Neural cell (in vitro differentiated cells): ENCODE data around the gene SULF2. TPM values are rescaled to one million over a fixed set of nuclear protein-coding genes. Genes with fewer than 3 reads are reported as not detected.

ENCODE experiments used
- H2AFZ ChIP-seq: fragments of 200-600, 300-800 bp; sonication (generic), shearing (Covaris generic); 2 replicates; pipeline ENCODE4 v1.6.0; 2014; ENCODE audit warnings: low read depth, mild to moderate bottlenecking, antibody characterized with exemption, low read length, moderate library complexity
- H3F3A ChIP-seq: fragments of 200-600 bp; shearing (Covaris generic); 2 replicates; pipeline ENCODE4 v1.6.1; 2016; ENCODE audit warnings: mild to moderate bottlenecking, moderate library complexity, mixed read lengths, antibody characterized with exemption, low read length; ENCODE audit not compliant: insufficient read depth, poor library complexity, severe bottlenecking
- H3K27ac ChIP-seq: fragments of 200-600, 300-800 bp; sonication (generic), shearing (Covaris generic); 2 replicates; pipeline ENCODE4 v1.5.1; 2014; ENCODE audit warnings: mild to moderate bottlenecking, low read length, moderate library complexity
- H3K27me3 ChIP-seq: fragments of 300-800, 200-600 bp; sonication (generic), shearing (Covaris generic); 2 replicates; pipeline ENCODE4 v1.6.0; 2014; ENCODE audit warnings: mild to moderate bottlenecking, low read depth, low read length, moderate library complexity; ENCODE audit not compliant: insufficient read depth
- H3K36me3 ChIP-seq: fragments of 300-800, 200-600 bp; sonication (generic), shearing (Covaris generic); 2 replicates; pipeline ENCODE4 v1.5.1; 2014; ENCODE audit warnings: mild to moderate bottlenecking, antibody characterized with exemption, low read length, moderate library complexity; ENCODE audit not compliant: insufficient read depth
- H3K4me2 ChIP-seq: fragments of 300-800, 200-600 bp; sonication (generic), shearing (Covaris generic); 2 replicates; pipeline ENCODE4 v1.6.0; 2014; ENCODE audit warnings: mild to moderate bottlenecking, low read length
- H3K4me3 ChIP-seq: fragments of 300-800, 200-600 bp; sonication (generic), shearing (Covaris generic); 2 replicates; pipeline ENCODE4 v1.5.1; 2014; ENCODE audit warnings: mild to moderate bottlenecking, low read length, moderate library complexity
- H3K79me2 ChIP-seq: fragments of 200-600 bp; shearing (Covaris generic); replicated peaks from 2 replicates; pipeline ENCODE4 v1.6.0; 2014; ENCODE audit warnings: mild to moderate bottlenecking, low read length, moderate library complexity; ENCODE audit not compliant: insufficient read depth
- H3K9ac ChIP-seq: fragments of 300-800, 200-600 bp; sonication (generic), shearing (Covaris generic); 2 replicates; pipeline ENCODE4 v1.6.1; 2016; ENCODE audit warnings: mild to moderate bottlenecking, low read length, mixed read lengths
- H3K9me2 ChIP-seq: fragments of 200-600 bp; shearing (Covaris generic); 2 replicates; pipeline ENCODE4 v1.6.1; 2016; ENCODE audit warnings: mild to moderate bottlenecking, low read length, mixed read lengths; ENCODE audit not compliant: insufficient read depth
- H3K9me3 ChIP-seq: fragments of 200-600, 300-800 bp; sonication (generic), shearing (Covaris generic); 2 replicates; pipeline ENCODE4 v1.6.1; 2016; ENCODE audit warnings: mild to moderate bottlenecking, mixed run types, low read length, moderate library complexity, mixed read lengths
- H4K20me1 ChIP-seq: fragments of 200-600 bp; shearing (Covaris generic); 2 replicates; pipeline ENCODE4 v1.6.1; 2016; ENCODE audit warnings: mild to moderate bottlenecking, mixed run types; ENCODE audit not compliant: insufficient read depth
- EP300 ChIP-seq: fragments of 450-650 bp; conservative IDR thresholded peaks from 2 replicates; pipeline ENCODE4 v1.6.1; 2014; ENCODE audit warnings: antibody characterized with exemption, mild to moderate bottlenecking, moderate library complexity; ENCODE audit not compliant: poor library complexity, severe bottlenecking
- EZH2 ChIP-seq: fragments of 200-600, 300-800 bp; shearing (Covaris generic), sonication (generic); IDR thresholded peaks from 2 replicates; pipeline ENCODE4 v1.6.1; 2014; ENCODE audit warnings: antibody characterized with exemption, low read length, borderline replicate concordance, mild to moderate bottlenecking; ENCODE audit not compliant: insufficient read depth, poor library complexity, severe bottlenecking
- MXI1 ChIP-seq: fragments of 450-650 bp; conservative IDR thresholded peaks from 2 replicates; pipeline ENCODE4 v1.6.1; 2014; ENCODE audit warnings: antibody characterized with exemption, mild to moderate bottlenecking; ENCODE audit not compliant: poor library complexity, severe bottlenecking
- POLR2AphosphoS5 ChIP-seq: IDR thresholded peaks from 2 replicates; pipeline ENCODE4 v1.6.1; 2012
- RAD21 ChIP-seq: fragments of 450-650 bp; conservative IDR thresholded peaks from 2 replicates; pipeline ENCODE4 v1.6.1; 2014; ENCODE audit warnings: antibody characterized with exemption, mild to moderate bottlenecking, moderate library complexity
- SMC3 ChIP-seq: fragments of 450-650 bp; conservative IDR thresholded peaks from 2 replicates; pipeline ENCODE4 v1.6.1; 2014; ENCODE audit warnings: antibody characterized with exemption, mild to moderate bottlenecking, moderate library complexity; ENCODE audit not compliant: poor library complexity
- TAF1 ChIP-seq: IDR thresholded peaks from 2 replicates; pipeline ENCODE4 v1.6.1; 2012; ENCODE audit warnings: low read depth
- polyA plus RNA-seq: library from polyadenylated mRNA; depleted of rRNA; stranded (reverse); fragments of >200 nt; gene quantifications from 2 replicates; pipeline ENCODE4 v1.2.3, GENCODE V29; 2014
- TF ChIP-seq, protein P1 (sequence below): fragments of 450-650 bp; IDR thresholded peaks from 2 replicates; pipeline ENCODE4 v1.5.1; 2014; ENCODE audit warnings: antibody characterized with exemption, mild to moderate bottlenecking, moderate library complexity; ENCODE audit not compliant: poor library complexity, severe bottlenecking
- TF ChIP-seq, protein P2 (sequence below): IDR thresholded peaks from 2 replicates; pipeline ENCODE4 v1.6.1; 2012; ENCODE audit warnings: borderline replicate concordance

SULF2 gene
- polyA plus RNA-seq, 1 donor from 2014 or later = 30.0 TPM

DNA sequence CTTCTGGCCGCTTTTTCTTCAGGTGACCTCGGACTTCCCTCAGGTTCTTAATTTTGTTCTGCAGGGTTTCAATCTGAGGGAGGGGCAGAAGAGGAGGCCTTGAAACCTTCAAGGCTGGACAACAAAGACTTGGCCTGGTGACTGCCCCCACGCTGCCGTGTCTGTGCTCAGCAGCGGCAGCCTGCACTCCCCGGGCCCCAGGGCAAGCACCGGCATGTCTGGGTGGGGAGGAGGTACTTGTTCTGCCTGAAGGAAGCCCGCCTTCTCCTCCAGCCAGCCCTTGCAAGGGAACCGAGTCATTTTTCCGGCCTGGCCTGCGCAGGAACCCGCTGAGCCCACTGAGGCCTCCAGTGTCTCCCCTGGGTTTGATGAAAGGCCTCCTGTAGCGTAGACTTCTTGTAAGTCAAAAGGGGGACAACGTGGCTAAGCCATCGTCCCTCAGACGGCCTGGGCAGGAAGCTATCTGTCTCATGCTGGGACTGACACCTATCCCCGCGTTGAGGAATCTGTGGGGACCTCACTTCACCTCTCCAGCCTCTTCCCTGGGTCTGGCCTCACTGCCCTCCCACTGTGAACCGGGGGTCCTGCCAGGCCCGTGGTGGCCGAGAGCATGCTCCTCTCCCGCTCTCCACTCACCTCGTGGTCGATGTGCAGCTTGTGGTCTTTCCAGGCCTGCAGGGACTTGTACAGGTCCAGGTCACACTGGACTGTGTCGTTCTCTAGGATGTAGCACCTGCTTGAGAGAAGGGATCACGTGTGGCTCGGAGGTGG lies 119.9 kb downstream of the SULF2 start:
- Histone ChIP-seq H4K20me1 (no peaks in the 10 kb centered on the region), H2AFZ (no peak overlapping the region), H3K9ac (no peak overlapping the region), H3K4me3 (no peak overlapping the region), H3K27me3 (no peaks in the 10 kb centered on the region), H3K36me3 (no peaks in the 10 kb centered on the region), H3K9me3 (no peaks in the 10 kb centered on the region), H3K79me2 (no peaks in the 10 kb centered on the region), H3F3A (no peaks in the 10 kb centered on the region), H3K27ac (no peak overlapping the region), H3K9me2 (no peaks in the 10 kb centered on the region), H3K4me2 (no peak overlapping the region)
- TF ChIP-seq SMC3 (no peak), TAF1 (no peak), POLR2AphosphoS5 (no peak), RAD21 (no peak), EP300 (no peak), EZH2 (no peak), MXI1 (no peak)
- TF ChIP-seq, protein P1, sequence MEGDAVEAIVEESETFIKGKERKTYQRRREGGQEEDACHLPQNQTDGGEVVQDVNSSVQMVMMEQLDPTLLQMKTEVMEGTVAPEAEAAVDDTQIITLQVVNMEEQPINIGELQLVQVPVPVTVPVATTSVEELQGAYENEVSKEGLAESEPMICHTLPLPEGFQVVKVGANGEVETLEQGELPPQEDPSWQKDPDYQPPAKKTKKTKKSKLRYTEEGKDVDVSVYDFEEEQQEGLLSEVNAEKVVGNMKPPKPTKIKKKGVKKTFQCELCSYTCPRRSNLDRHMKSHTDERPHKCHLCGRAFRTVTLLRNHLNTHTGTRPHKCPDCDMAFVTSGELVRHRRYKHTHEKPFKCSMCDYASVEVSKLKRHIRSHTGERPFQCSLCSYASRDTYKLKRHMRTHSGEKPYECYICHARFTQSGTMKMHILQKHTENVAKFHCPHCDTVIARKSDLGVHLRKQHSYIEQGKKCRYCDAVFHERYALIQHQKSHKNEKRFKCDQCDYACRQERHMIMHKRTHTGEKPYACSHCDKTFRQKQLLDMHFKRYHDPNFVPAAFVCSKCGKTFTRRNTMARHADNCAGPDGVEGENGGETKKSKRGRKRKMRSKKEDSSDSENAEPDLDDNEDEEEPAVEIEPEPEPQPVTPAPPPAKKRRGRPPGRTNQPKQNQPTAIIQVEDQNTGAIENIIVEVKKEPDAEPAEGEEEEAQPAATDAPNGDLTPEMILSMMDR = no peak
- TF ChIP-seq, protein P2, sequence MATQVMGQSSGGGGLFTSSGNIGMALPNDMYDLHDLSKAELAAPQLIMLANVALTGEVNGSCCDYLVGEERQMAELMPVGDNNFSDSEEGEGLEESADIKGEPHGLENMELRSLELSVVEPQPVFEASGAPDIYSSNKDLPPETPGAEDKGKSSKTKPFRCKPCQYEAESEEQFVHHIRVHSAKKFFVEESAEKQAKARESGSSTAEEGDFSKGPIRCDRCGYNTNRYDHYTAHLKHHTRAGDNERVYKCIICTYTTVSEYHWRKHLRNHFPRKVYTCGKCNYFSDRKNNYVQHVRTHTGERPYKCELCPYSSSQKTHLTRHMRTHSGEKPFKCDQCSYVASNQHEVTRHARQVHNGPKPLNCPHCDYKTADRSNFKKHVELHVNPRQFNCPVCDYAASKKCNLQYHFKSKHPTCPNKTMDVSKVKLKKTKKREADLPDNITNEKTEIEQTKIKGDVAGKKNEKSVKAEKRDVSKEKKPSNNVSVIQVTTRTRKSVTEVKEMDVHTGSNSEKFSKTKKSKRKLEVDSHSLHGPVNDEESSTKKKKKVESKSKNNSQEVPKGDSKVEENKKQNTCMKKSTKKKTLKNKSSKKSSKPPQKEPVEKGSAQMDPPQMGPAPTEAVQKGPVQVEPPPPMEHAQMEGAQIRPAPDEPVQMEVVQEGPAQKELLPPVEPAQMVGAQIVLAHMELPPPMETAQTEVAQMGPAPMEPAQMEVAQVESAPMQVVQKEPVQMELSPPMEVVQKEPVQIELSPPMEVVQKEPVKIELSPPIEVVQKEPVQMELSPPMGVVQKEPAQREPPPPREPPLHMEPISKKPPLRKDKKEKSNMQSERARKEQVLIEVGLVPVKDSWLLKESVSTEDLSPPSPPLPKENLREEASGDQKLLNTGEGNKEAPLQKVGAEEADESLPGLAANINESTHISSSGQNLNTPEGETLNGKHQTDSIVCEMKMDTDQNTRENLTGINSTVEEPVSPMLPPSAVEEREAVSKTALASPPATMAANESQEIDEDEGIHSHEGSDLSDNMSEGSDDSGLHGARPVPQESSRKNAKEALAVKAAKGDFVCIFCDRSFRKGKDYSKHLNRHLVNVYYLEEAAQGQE = no peak

DNA sequence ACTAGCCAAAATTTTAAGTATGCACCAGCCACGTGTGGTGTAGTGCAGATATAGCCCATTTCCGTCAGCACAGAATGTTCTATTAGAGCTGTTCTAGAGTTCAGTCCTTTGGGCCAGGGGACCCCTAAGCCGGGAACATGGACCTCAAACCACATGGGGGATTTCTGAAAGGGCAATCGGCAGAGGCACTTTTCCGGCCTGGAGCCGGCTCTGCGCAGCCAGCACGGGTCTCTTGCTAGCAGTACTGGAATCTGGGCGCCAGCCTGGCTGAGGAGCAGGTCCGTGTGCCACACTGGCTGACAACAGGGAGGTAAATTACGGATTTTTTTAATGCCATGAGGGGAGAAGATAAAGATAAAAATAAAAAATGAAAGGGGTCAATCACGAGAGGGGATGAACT lies 120.5 kb downstream of the SULF2 start:
- H3K4me2 ChIP-seq = no peak overlapping the region
- no peaks in the 10 kb centered on the region for H3K36me3 ChIP-seq
- H2AFZ ChIP-seq = no peak overlapping the region
- no peaks in the 10 kb centered on the region for H3K9me2 ChIP-seq
- no peak overlapping the region for H3K4me3 ChIP-seq
- H3K27ac ChIP-seq = no peak overlapping the region
- H3K9me3 ChIP-seq = no peaks in the 10 kb centered on the region
- TF ChIP-seq RAD21 = no peak
- TF ChIP-seq SMC3 = no peak
- TF ChIP-seq, protein P1 = no peak
- no peak for TF ChIP-seq TAF1
- TF ChIP-seq POLR2AphosphoS5 = no peak
- TF ChIP-seq EZH2 = no peak
- TF ChIP-seq MXI1 = no peak
- TF ChIP-seq, protein P2 = no peak
- TF ChIP-seq EP300 = no peak
- H3K9ac ChIP-seq = no peak overlapping the region
- no peaks in the 10 kb centered on the region for H3K79me2 ChIP-seq
- H3K27me3 ChIP-seq = no peaks in the 10 kb centered on the region
- H3F3A ChIP-seq = no peaks in the 10 kb centered on the region
- H4K20me1 ChIP-seq = no peaks in the 10 kb centered on the region
